ENCODE measurements around the gene CYP2W1.

CYP2W1 gene

DNA sequence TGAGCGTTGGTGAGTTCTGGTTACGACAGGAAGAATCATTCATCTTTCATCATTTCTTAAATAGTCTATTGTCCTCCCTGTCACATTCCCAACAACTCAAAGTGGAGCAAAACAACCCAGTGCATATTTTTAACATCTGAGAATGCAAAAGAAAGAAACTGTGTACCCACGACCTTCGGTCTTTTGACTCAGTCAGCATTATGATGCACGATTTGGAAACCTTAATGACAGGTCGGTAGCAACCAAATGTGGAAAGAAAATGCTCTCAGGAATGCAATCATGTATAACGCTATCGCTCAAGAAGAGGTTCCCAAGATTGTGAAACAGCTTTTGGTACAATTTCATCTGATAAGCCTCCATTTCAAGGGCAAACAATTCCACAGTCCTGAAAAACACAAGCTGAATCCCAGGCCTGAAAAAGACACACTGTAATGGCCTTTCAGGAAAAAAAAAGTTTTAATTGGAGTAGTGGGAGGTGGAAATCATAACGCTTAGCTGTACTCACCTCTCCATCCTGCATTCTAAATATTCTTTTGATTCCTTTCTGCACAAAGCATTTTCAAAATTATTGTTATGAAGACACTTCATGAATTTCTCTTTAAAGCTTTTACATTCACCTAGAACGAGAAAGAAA is 10.2 kb upstream of the CYP2W1 start:
- DNase-seq (ENCODE audit: low read depth): no peak
- H3K4me3 ChIP-seq (ENCODE audit: low read length): no peak overlapping the region
- TF ChIP-seq CTCF (conservative IDR thresholded peaks at IDR 0.05; ENCODE audit: low read length): no peak

GRCh38 chr7:973312-973711 is 9.7 kb upstream of the CYP2W1 start:
- H3K4me3 ChIP-seq (ENCODE audit: low read length): no peak overlapping the region
- no peak for DNase-seq (ENCODE audit: low read depth)
- TF ChIP-seq CTCF (conservative IDR thresholded peaks at IDR 0.05; ENCODE audit: low read length): no peak

DNA sequence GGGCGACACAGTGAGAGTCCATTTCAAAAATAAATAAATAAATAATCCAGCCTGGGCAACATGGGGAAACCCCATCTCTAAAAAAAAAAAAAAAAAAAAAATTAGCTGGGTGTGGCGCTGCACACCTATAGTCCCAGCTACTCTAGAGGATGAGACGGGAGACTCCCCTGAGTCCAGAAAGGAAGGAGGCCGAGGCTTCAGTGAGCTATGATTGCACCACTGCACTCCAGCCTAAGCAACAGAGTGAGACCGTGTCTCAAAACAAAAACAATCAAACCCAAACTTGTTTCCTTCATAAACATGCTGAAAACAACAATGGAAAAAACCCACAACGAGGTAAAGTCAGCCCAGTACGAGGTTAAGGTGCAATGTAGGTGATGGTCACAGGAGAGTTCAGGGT is 8.8 kb upstream of the CYP2W1 start:
- no peak for TF ChIP-seq CTCF (conservative IDR thresholded peaks at IDR 0.05; ENCODE audit: low read length)
- peak; percentile 31 for DNase-seq (ENCODE audit: low read depth)
- peak overlapping the region; percentile 88 for H3K4me3 ChIP-seq (ENCODE audit: low read length)

GRCh38 chr7:974820-975681 is 7.9 kb upstream of the CYP2W1 start, which contains the start of gene COX19:
TSS of gene COX19 (minus strand) at chr7:975549. CDS start at chr7:975509, 40 bp downstream.
- DNase-seq (ENCODE audit: low read depth): peak; percentile 90
- peak within 1 kb of the TSS; percentile 88 for H3K4me3 ChIP-seq (ENCODE audit: low read length)
- no peak for TF ChIP-seq CTCF (conservative IDR thresholded peaks at IDR 0.05; ENCODE audit: low read length)

- no peak for DNase-seq (ENCODE audit: low read depth)
- H3K4me3 ChIP-seq (ENCODE audit: low read length): peak overlapping the region; percentile 68
- TF ChIP-seq CTCF (conservative IDR thresholded peaks at IDR 0.05; ENCODE audit: low read length): no peak
Measured at GRCh38 chr7:975702-976473, 7.1 kb upstream of the CYP2W1 start.

- H3K4me3 ChIP-seq (ENCODE audit: low read length): no peak overlapping the region
- no peak for DNase-seq (ENCODE audit: low read depth)
- no peak for TF ChIP-seq CTCF (conservative IDR thresholded peaks at IDR 0.05; ENCODE audit: low read length)
Measured at GRCh38 chr7:976901-977325, 6.1 kb upstream of the CYP2W1 start.

Measured in AG10803 (cell line).